Motor neuron (in vitro differentiated cells): ENCODE results near the gene KRT16. TPM values are rescaled to one million over a fixed set of nuclear protein-coding genes. Genes with fewer than 3 reads are reported as not detected.

Source experiments
- ATAC-seq, 8 experiments: fragments of 200-7000 bp; cut with Tn5 transposase; replicated peaks in 6 of 8; 2 replicates each; pipeline ENCODE4 v1.8.0; 2021; ENCODE audit warnings: mild to moderate bottlenecking in 8 of 8, moderate library complexity in 8 of 8
- H3K27ac ChIP-seq, 2 donors: fragments of 250-450 bp; sonication (Bioruptor Pico); 2 replicates each; pipeline ENCODE4 v1.9.0; 2021; ENCODE audit warnings: antibody characterized with exemption in 2 of 2, mild to moderate bottlenecking in 2 of 2, moderate library complexity in 1 of 2
- H3K4me1 ChIP-seq, 2 donors: fragments of 250-450 bp; sonication (Bioruptor Pico); replicated peaks in 1 of 2; 2 replicates each; pipeline ENCODE4 v1.6.1; 2021; ENCODE audit warnings: antibody characterized with exemption in 2 of 2, mild to moderate bottlenecking in 2 of 2, moderate library complexity in 1 of 2
- H3K4me3 ChIP-seq, 5 donors: fragments of 250-450 bp; sonication (Bioruptor Pico); 2 replicates each; pipeline ENCODE4 v1.9.0; 2021; ENCODE audit warnings: antibody characterized with exemption in 5 of 5, mild to moderate bottlenecking in 5 of 5, moderate library complexity in 4 of 5
- WGBS, 10 experiments: fragments of 450-650 bp; shearing (Covaris generic); methylation state at CpG; one replicate each; pipeline ENCODE4 v1.0.0; 2022; 5-methylcytosine and 5-hydroxymethylcytosine counted together
- in situ Hi-C, 9 experiments: fragments of 400-800 bp; cut with MboI; loops; one replicate each; pipeline ENCODE4 v1.15.0; 2021; ENCODE audit warnings: low sequenced_read_pairs in 9 of 9, low pct_unique_long_range_greater_than_20kb in 2 of 9; ENCODE audit not compliant: unreplicated experiment in 9 of 9
- total RNA-seq, 8 experiments: library from RNA; unstranded; fragments of 300-600 nt; gene quantifications; 2 replicates each; pipeline versions ENCODE4 v1.2.3 to v1.2.4, GENCODE V29; 2022

Gene KRT16
- total RNA-seq, 8 experiments from 2014 or later: 1.0 to 26.9 (median 4.5) TPM; not detected in 4

GRCh38 chr17:41653892-41654677 is 41.5 kb upstream of the KRT16 start:
- 63 to 100% (median 90%) methylated on average over 1 to 2 of the region's 14 CpGs; no CpG with 5 or more reads in 7 of the 10 experiments for WGBS, 10 experiments
- in situ Hi-C loops: loop anchor here (10.0 to 25.0 kb wide), 6 partner anchors 92 to 1042 kb away; partner anchors contain the start of genes KRT10 (in 3 of the 9), KRT9 (in 2 of the 9) and KRT12 (in 1 of the 9)
- Histone ChIP-seq H3K4me1 (peaks cover 10 to 13% of the 10 kb centered on the region in 2 donors), H3K27ac (no peak overlapping the region), H3K4me3 (no peak overlapping the region)
- ATAC-seq: peak in 3 of 8 experiments; percentile 23 to 53 (median 38)

- H3K27ac ChIP-seq: no peak overlapping the region
- WGBS, 10 experiments: 53 to 100% (median 90%) methylated on average over 1 to 5 of the region's 5 CpGs; no CpG with 5 or more reads in 1 of the 10 experiments
- peaks cover 10 to 13% of the 10 kb centered on the region in 2 donors for H3K4me1 ChIP-seq
- in situ Hi-C loops: loop anchor here (10.0 to 25.0 kb wide), 6 partner anchors 91 to 1041 kb away; partner anchors contain the start of genes KRT10 (in 3 of the 9), KRT9 (in 2 of the 9) and KRT12 (in 1 of the 9)
- no peak for ATAC-seq
- no peak overlapping the region for H3K4me3 ChIP-seq
Observed at GRCh38 chr17:41653421-41653820, 40.9 kb upstream of the KRT16 start.

- no peak for ATAC-seq
- H3K4me1 ChIP-seq: peaks cover 10 to 13% of the 10 kb centered on the region in 2 donors
- H3K4me3 ChIP-seq: no peak overlapping the region
- WGBS, 10 experiments: no CpG with 5 or more reads among the region's 5 CpGs
- H3K27ac ChIP-seq: no peak overlapping the region
- in situ Hi-C loops: loop anchor here (10.0 to 25.0 kb wide), 6 partner anchors 90 to 1040 kb away; partner anchors contain the start of genes KRT10 (in 3 of the 9), KRT9 (in 2 of the 9) and KRT12 (in 1 of the 9)
Observed at GRCh38 chr17:41652461-41652970, 39.9 kb upstream of the KRT16 start.

GRCh38 chr17:41651625-41652460 is 39.3 kb upstream of the KRT16 start:
- in situ Hi-C loops: loop anchor here (10.0 to 25.0 kb wide), 6 partner anchors 90 to 1040 kb away; partner anchors contain the start of genes KRT10 (in 3 of the 9), KRT9 (in 2 of the 9) and KRT12 (in 1 of the 9)
- Histone ChIP-seq H3K4me3 (no peak overlapping the region), H3K27ac (no peak overlapping the region), H3K4me1 (peaks cover 10 to 13% of the 10 kb centered on the region in 2 donors)
- ATAC-seq: peak in 1 of 8 experiments; percentile 1
- 58 to 100% (median 93%) methylated on average over 1 to 4 of the region's 13 CpGs; no CpG with 5 or more reads in 2 of the 10 experiments for WGBS, 10 experiments

GRCh38 chr17:41650794-41651624 is 38.4 kb upstream of the KRT16 start:
- no CpG with 5 or more reads among the region's 15 CpGs for WGBS, 10 experiments
- no peak overlapping the region for H3K27ac ChIP-seq
- peaks cover 9 to 11% of the 10 kb centered on the region in 2 donors for H3K4me1 ChIP-seq
- H3K4me3 ChIP-seq: no peak overlapping the region
- in situ Hi-C loops: loop anchor here (10.0 to 25.0 kb wide), 6 partner anchors 89 to 1039 kb away; partner anchors contain the start of genes KRT10 (in 3 of the 9), KRT9 (in 2 of the 9) and KRT12 (in 1 of the 9)
- no peak for ATAC-seq

- no peak overlapping the region for H3K4me3 ChIP-seq
- WGBS, 10 experiments: 75 to 100% (median 94%) methylated on average over 2 to 9 of the region's 10 CpGs; no CpG with 5 or more reads in 2 of the 10 experiments
- in situ Hi-C loops: loop anchor here (10.0 to 25.0 kb wide), 7 partner anchors 88 to 1038 kb away; partner anchors contain the start of genes KRT10 (in 3 of the 9), KRT9 (in 2 of the 9) and KRT12 (in 1 of the 9)
Observed at GRCh38 chr17:41649923-41650519, 37.5 kb upstream of the KRT16 start.

GRCh38 chr17:41648411-41649195 is 36.0 kb upstream of the KRT16 start:
- Histone ChIP-seq H3K27ac (no peak overlapping the region), H3K4me1 (no peaks in the 10 kb centered on the region), H3K4me3 (peak overlapping the region in 2 of 5 donors; percentile 3 to 15)
- in situ Hi-C loops: loop anchor here in 1 of 9 experiments (10.0 kb wide), 1 partner anchor 94 kb away; no protein-coding TSS in a partner anchor
- 0 to 52% (median 18%) methylated on average over 2 to 14 of the region's 39 CpGs; no CpG with 5 or more reads in 1 of the 10 experiments for WGBS, 10 experiments
- ATAC-seq: peak; percentile 77 to 90 (median 80)

More at GRCh38 chr17:41649923-41650519, 37.5 kb upstream of the KRT16 start:
- no peak for ATAC-seq
- peaks cover 0 to 1% of the 10 kb centered on the region in 2 donors for H3K4me1 ChIP-seq
- H3K27ac ChIP-seq: no peak overlapping the region

GRCh38 chr17:41647940-41648410 is 35.4 kb upstream of the KRT16 start:
- in situ Hi-C loops: loop anchor here in 1 of 9 experiments (10.0 kb wide), 1 partner anchor 93 kb away; no protein-coding TSS in a partner anchor
- ATAC-seq: peak; percentile 68 to 84 (median 80)
- H3K27ac ChIP-seq: no peak overlapping the region
- H3K4me3 ChIP-seq: peak overlapping the region in 2 of 5 donors; percentile 3 to 10
- WGBS, 10 experiments: 1 to 23% (median 12%) methylated on average over 2 to 12 of the region's 22 CpGs; no CpG with 5 or more reads in 6 of the 10 experiments
- no peaks in the 10 kb centered on the region for H3K4me1 ChIP-seq

- in situ Hi-C loops: loop anchor here in 1 of 9 experiments (10.0 kb wide), 1 partner anchor 92 kb away; no protein-coding TSS in a partner anchor
- Histone ChIP-seq H3K4me1 (no peaks in the 10 kb centered on the region), H3K27ac (no peak overlapping the region), H3K4me3 (no peak overlapping the region)
- ATAC-seq: no peak
- 74 to 100% (median 93%) methylated on average over 2 to 12 of the region's 15 CpGs for WGBS, 10 experiments
Observed at GRCh38 chr17:41647038-41647813, 34.7 kb upstream of the KRT16 start.
